Measurements from ENCODE around the gene FAH. TPM values are rescaled to one million over a fixed set of nuclear protein-coding genes. Genes with fewer than 3 reads are reported as not detected.

Gene FAH
- total RNA-seq, 1 experiment from 2014 or later: 38.0 TPM

DNA sequence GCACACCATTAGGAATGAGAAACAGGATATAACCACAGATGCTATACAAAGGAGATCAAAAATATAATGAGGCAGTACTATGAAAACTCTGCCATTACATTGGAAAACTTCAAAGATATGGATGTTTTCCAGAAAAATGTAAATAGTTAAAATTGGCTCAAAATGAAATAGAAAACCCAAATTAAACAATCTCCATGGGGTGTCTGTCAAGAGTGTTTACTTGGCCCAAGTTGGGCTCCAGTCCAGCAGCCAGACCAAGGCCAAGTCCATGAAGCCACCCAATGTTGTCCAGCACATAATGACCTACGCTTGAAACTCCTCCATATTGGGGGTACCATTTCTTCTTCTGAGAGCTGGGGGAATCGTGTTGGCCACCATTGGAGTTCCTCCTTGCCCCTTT lies 62.1 kb downstream of the FAH start:
- ATAC-seq (no peak), DNase-seq (ENCODE audit: low read depth, low spot score) (no peak)
- no peaks in the 10 kb centered on the region for H3K4me1 ChIP-seq (ENCODE audit: control insufficient read depth, insufficient read depth, low read length)
- CTCF ChIA-PET: no interaction called here
- TF ChIP-seq POLR2AphosphoS5 (IDR thresholded peaks at IDR 0.05; ENCODE audit: low read depth, low read length) (no peak), SIN3A (IDR thresholded peaks at IDR 0.05; ENCODE audit: borderline replicate concordance, insufficient read depth, low read depth, low read length) (no peak), TCF7L2 (IDR thresholded peaks at IDR 0.05; ENCODE audit: low read depth, low read length) (no peak)
- TF ChIP-seq, protein P1, sequence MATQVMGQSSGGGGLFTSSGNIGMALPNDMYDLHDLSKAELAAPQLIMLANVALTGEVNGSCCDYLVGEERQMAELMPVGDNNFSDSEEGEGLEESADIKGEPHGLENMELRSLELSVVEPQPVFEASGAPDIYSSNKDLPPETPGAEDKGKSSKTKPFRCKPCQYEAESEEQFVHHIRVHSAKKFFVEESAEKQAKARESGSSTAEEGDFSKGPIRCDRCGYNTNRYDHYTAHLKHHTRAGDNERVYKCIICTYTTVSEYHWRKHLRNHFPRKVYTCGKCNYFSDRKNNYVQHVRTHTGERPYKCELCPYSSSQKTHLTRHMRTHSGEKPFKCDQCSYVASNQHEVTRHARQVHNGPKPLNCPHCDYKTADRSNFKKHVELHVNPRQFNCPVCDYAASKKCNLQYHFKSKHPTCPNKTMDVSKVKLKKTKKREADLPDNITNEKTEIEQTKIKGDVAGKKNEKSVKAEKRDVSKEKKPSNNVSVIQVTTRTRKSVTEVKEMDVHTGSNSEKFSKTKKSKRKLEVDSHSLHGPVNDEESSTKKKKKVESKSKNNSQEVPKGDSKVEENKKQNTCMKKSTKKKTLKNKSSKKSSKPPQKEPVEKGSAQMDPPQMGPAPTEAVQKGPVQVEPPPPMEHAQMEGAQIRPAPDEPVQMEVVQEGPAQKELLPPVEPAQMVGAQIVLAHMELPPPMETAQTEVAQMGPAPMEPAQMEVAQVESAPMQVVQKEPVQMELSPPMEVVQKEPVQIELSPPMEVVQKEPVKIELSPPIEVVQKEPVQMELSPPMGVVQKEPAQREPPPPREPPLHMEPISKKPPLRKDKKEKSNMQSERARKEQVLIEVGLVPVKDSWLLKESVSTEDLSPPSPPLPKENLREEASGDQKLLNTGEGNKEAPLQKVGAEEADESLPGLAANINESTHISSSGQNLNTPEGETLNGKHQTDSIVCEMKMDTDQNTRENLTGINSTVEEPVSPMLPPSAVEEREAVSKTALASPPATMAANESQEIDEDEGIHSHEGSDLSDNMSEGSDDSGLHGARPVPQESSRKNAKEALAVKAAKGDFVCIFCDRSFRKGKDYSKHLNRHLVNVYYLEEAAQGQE (IDR thresholded peaks at IDR 0.05; ENCODE audit: insufficient read depth in 1 of 2, low read depth in 2 of 2, low read length in 1 of 2): no peak
- TF ChIP-seq, protein P2, sequence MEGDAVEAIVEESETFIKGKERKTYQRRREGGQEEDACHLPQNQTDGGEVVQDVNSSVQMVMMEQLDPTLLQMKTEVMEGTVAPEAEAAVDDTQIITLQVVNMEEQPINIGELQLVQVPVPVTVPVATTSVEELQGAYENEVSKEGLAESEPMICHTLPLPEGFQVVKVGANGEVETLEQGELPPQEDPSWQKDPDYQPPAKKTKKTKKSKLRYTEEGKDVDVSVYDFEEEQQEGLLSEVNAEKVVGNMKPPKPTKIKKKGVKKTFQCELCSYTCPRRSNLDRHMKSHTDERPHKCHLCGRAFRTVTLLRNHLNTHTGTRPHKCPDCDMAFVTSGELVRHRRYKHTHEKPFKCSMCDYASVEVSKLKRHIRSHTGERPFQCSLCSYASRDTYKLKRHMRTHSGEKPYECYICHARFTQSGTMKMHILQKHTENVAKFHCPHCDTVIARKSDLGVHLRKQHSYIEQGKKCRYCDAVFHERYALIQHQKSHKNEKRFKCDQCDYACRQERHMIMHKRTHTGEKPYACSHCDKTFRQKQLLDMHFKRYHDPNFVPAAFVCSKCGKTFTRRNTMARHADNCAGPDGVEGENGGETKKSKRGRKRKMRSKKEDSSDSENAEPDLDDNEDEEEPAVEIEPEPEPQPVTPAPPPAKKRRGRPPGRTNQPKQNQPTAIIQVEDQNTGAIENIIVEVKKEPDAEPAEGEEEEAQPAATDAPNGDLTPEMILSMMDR (IDR thresholded peaks at IDR 0.05): no peak
- no peaks in the 10 kb centered on the region for H3K9me3 ChIP-seq (ENCODE audit: control insufficient read depth, insufficient read depth, low read depth, low read length)
- H3K4me3 ChIP-seq (ENCODE audit: low read depth in 2 of 2, low read length in 2 of 2): no peak overlapping the region
- H3K36me3 ChIP-seq (ENCODE audit: control insufficient read depth, insufficient read depth, low read length): no peaks in the 10 kb centered on the region
- POLR2A ChIA-PET: no interaction called here
- no peaks in the 10 kb centered on the region for H3K27me3 ChIP-seq (ENCODE audit: control insufficient read depth, insufficient read depth, low read length)
- intact Hi-C loops (cut with micrococcal nuclease; ENCODE audit: unreplicated experiment): no loop called here
- no peak overlapping the region for H3K27ac ChIP-seq (ENCODE audit: low read length)
- no TSS peak for BruUV-seq (replicated peaks)
- in situ Hi-C loops (cut with HindIII; ENCODE audit: low pct_unique_long_range_greater_than_20kb, low sequenced_read_pairs): no loop called here

DNA sequence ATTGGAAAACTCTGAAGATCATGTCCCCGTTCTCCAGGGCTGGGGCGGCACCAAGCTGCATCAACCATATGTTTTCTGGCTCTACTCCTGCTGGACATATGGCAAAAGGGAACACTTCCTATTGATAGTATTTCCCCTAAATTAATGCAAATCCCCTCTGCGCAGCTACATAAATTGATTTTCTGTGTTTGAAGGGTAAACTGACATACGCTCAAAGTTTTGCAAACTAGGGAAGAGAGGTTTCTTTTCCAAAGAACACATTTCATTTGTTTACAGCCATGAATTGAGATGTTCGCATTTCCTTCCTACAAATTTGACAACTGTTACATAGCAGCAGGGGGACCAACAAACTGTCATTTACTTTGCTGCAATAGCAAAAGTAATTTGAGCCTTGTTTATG lies 63.3 kb downstream of the FAH start:
- POLR2A ChIA-PET: no interaction called here
- no peak overlapping the region for H3K4me3 ChIP-seq (ENCODE audit: low read depth in 2 of 2, low read length in 2 of 2)
- in situ Hi-C loops (cut with HindIII; ENCODE audit: low pct_unique_long_range_greater_than_20kb, low sequenced_read_pairs) (no loop called here), intact Hi-C loops (cut with micrococcal nuclease; ENCODE audit: unreplicated experiment) (no loop called here)
- no peaks in the 10 kb centered on the region for H3K36me3 ChIP-seq (ENCODE audit: control insufficient read depth, insufficient read depth, low read length)
- TF ChIP-seq TCF7L2 (IDR thresholded peaks at IDR 0.05; ENCODE audit: low read depth, low read length): no peak
- TF ChIP-seq, protein P2 (IDR thresholded peaks at IDR 0.05): no peak
- TF ChIP-seq POLR2AphosphoS5 (IDR thresholded peaks at IDR 0.05; ENCODE audit: low read depth, low read length): no peak
- TF ChIP-seq SIN3A (IDR thresholded peaks at IDR 0.05; ENCODE audit: borderline replicate concordance, insufficient read depth, low read depth, low read length): no peak
- no peaks in the 10 kb centered on the region for H3K4me1 ChIP-seq (ENCODE audit: control insufficient read depth, insufficient read depth, low read length)
- H3K9me3 ChIP-seq (ENCODE audit: control insufficient read depth, insufficient read depth, low read depth, low read length): no peaks in the 10 kb centered on the region
- DNase-seq (ENCODE audit: low read depth, low spot score) (no peak), ATAC-seq (no peak)
- BruUV-seq (replicated peaks): no TSS peak
- H3K27ac ChIP-seq (ENCODE audit: low read length): no peak overlapping the region
- CTCF ChIA-PET: no interaction called here
- H3K27me3 ChIP-seq (ENCODE audit: control insufficient read depth, insufficient read depth, low read length): peaks cover 2% of the 10 kb centered on the region; the same call in 1 of the 2 replicates
